CD14-positive monocyte (primary cell): Measurements from ENCODE around the gene IFFO2. TPM values are rescaled to one million over a fixed set of nuclear protein-coding genes. Genes with fewer than 3 reads are reported as not detected.

ENCODE experiments used
- DNase-seq, 3 donors: peaks; one replicate each; pipeline ENCODE4 v3.0.0-alpha.2; 2011 to 2022
- H2AFZ ChIP-seq: 2 replicates; pipeline ENCODE4 v1.6.0; 2012; ENCODE audit warnings: mild to moderate bottlenecking, low read depth, low read length, inconsistent platforms; ENCODE audit not compliant: insufficient read depth, poor library complexity, severe bottlenecking
- H3K27ac ChIP-seq, 2 donors: 1 replicate in 1 of 2; 2 replicates in 1 of 2; pipeline ENCODE4 v1.5.1; 2012 to 2013; ENCODE audit warnings: low read length in 2 of 2, control low read depth in 1 of 2, inconsistent platforms in 1 of 2, low read depth in 1 of 2, mild to moderate bottlenecking in 1 of 2
- H3K27me3 ChIP-seq, 2 donors: one replicate each; pipeline versions ENCODE4 v1.6.0 to v1.6.1; 2011 to 2013; ENCODE audit warnings: low read length in 2 of 2; ENCODE audit not compliant: control insufficient read depth in 2 of 2, insufficient read depth in 2 of 2
- H3K36me3 ChIP-seq, 2 donors: replicated peaks in 1 of 2; 1 replicate in 1 of 2; 2 replicates in 1 of 2; pipeline versions ENCODE4 v1.5.1 to v1.6.1; 2012 to 2013; ENCODE audit warnings: low read length in 2 of 2, control low read depth in 1 of 2, inconsistent platforms in 1 of 2, mild to moderate bottlenecking in 1 of 2; ENCODE audit not compliant: insufficient read depth in 2 of 2, control insufficient read depth in 1 of 2
- H3K4me1 ChIP-seq, 2 donors: 1 replicate in 1 of 2; 2 replicates in 1 of 2; pipeline versions ENCODE4 v1.5.1 to v1.6.1; 2012 to 2013; ENCODE audit warnings: low read length in 2 of 2, control low read depth in 1 of 2, inconsistent platforms in 1 of 2, mild to moderate bottlenecking in 1 of 2, moderate library complexity in 1 of 2; ENCODE audit not compliant: insufficient read depth in 2 of 2, control insufficient read depth in 1 of 2
- H3K4me2 ChIP-seq: replicated peaks from 2 replicates; pipeline ENCODE3; 2012; ENCODE audit warnings: low read length, moderate library complexity, mild to moderate bottlenecking; ENCODE audit not compliant: poor library complexity, severe bottlenecking; ENCODE audit errors: extremely low read depth
- H3K4me3 ChIP-seq, 3 experiments: fragments of 200-600 bp in 1 of 3; sonication (generic) in 1 of 3; replicated peaks in 1 of 3; 1 replicate in 2 of 3; 2 replicates in 1 of 3; pipeline ENCODE4 v1.5.1; 2011 to 2013; ENCODE audit warnings: low read length in 3 of 3, mild to moderate bottlenecking in 3 of 3, control low read depth in 2 of 3, low read depth in 2 of 3, inconsistent platforms in 1 of 3, moderate library complexity in 1 of 3
- H3K79me2 ChIP-seq: 2 replicates; pipeline ENCODE4 v1.6.0; 2012; ENCODE audit warnings: mild to moderate bottlenecking, control low read depth, inconsistent platforms, low read length, moderate library complexity; ENCODE audit not compliant: insufficient read depth
- H3K9ac ChIP-seq: 2 replicates; pipeline ENCODE4 v1.6.0; 2017; ENCODE audit warnings: low read length, mild to moderate bottlenecking; ENCODE audit not compliant: insufficient read depth, poor library complexity, severe bottlenecking
- H3K9me3 ChIP-seq, 2 donors: replicated peaks in 1 of 2; 1 replicate in 1 of 2; 2 replicates in 1 of 2; pipeline versions ENCODE4 v1.5.1 to v1.6.1; 2012 to 2013; ENCODE audit warnings: low read length in 2 of 2, control low read depth in 1 of 2; ENCODE audit not compliant: control insufficient read depth in 1 of 2, insufficient read depth in 1 of 2
- H4K20me1 ChIP-seq: 2 replicates; pipeline ENCODE4 v1.6.0; 2012; ENCODE audit warnings: mild to moderate bottlenecking, low read length, control low read depth, moderate library complexity; ENCODE audit not compliant: insufficient read depth
- H3K27ac Mint-ChIP-seq, 7 donors: one replicate each; pipeline ENCODE4 v1.8.0; 2020; ENCODE audit warnings: mild to moderate bottlenecking in 7 of 7, mixed read lengths in 7 of 7, moderate library complexity in 6 of 7, inconsistent platforms in 2 of 7
- H3K27me3 Mint-ChIP-seq, 3 donors: one replicate each; pipeline ENCODE4 v1.8.0; 2021 to 2022; ENCODE audit warnings: low read depth in 3 of 3, mild to moderate bottlenecking in 3 of 3, mixed read lengths in 3 of 3, moderate library complexity in 3 of 3, inconsistent platforms in 1 of 3
- H3K36me3 Mint-ChIP-seq, 2 donors: one replicate each; pipeline ENCODE4 v1.8.0; 2020; ENCODE audit warnings: mixed read lengths in 2 of 2, inconsistent platforms in 1 of 2, mild to moderate bottlenecking in 1 of 2
- H3K4me1 Mint-ChIP-seq: one replicate; pipeline ENCODE4 v1.8.0; 2020; ENCODE audit warnings: mild to moderate bottlenecking, mixed read lengths
- H3K4me3 Mint-ChIP-seq, 2 donors: one replicate each; pipeline ENCODE4 v1.8.0; 2020; ENCODE audit warnings: mild to moderate bottlenecking in 2 of 2, mixed read lengths in 2 of 2, moderate library complexity in 1 of 2
- H3K9me3 Mint-ChIP-seq, 7 donors: one replicate each; pipeline ENCODE4 v1.8.0; 2020 to 2022; ENCODE audit warnings: mixed read lengths in 7 of 7, mild to moderate bottlenecking in 6 of 7, moderate library complexity in 6 of 7, inconsistent platforms in 2 of 7
- WGBS: methylation state at CpG from one replicate; pipeline ENCODE4 v1.1.5; 2013; ENCODE audit warnings: missing lambda C conversion rate; ENCODE audit not compliant: insufficient coverage; 5-methylcytosine and 5-hydroxymethylcytosine counted together
- intact Hi-C, 2 donors: fragments of 100-400 bp; cut with micrococcal nuclease; formaldehyde crosslinking; loops; one replicate each; pipeline versions ENCODE4 v1.15.0 to v1.15.1; 2023
- polyA plus RNA-seq, 3 donors: library from polyadenylated mRNA; depleted of rRNA in 1 of 3; unstranded in 2 of 3; stranded (reverse) in 1 of 3; fragments of 300-500 nt in 2 of 3; fragments of >200 nt in 1 of 3; fragmentation: Illumina TruSeq in 2 of 3; gene quantifications; 1 replicate in 2 of 3; 2 replicates in 1 of 3; pipeline ENCODE4 v1.2.3, GENCODE V29; 2012 to 2021
- TF ChIP-seq, protein P1 (sequence below): fragments of 200-600 bp; IDR thresholded peaks from one replicate; pipeline ENCODE4 v1.8.0; 2022; ENCODE audit warnings: antibody characterized with exemption, mild to moderate bottlenecking

IFFO2 gene
- polyA plus RNA-seq, 3 donors, result 0.78 to 17.5 (median 0.94) TPM

GRCh38 chr1:18901952-18902522, 54.4 kb downstream of the IFFO2 start:
- Histone ChIP-seq H3K36me3 (peaks cover 7 to 8% of the 10 kb centered on the region in 2 donors), H3K9me3 (no peaks in the 10 kb centered on the region), H2AFZ (peak overlapping the region; percentile 85), H3K4me3 (peak overlapping the region; percentile 77 to 88 (median 78)), H3K4me2 (peak overlapping the region; percentile 99), H3K9ac (peak overlapping the region; percentile 85), H3K27me3 (no peaks in the 10 kb centered on the region), H4K20me1 (peaks cover 8% of the 10 kb centered on the region), H3K4me1 (peaks cover 26 to 44% of the 10 kb centered on the region in 2 donors), H3K79me2 (peaks cover 21% of the 10 kb centered on the region), H3K27ac (peak overlapping the region; percentile 71 to 88)
- Mint-ChIP-seq H3K27me3 (peaks cover 0 to 1% (median 0%) of the 10 kb centered on the region in 3 donors), H3K4me3 (peak overlapping the region; percentile 97 to 98), H3K4me1 (peaks cover 48% of the 10 kb centered on the region), H3K27ac (peak overlapping the region; percentile 98 to 100 (median 99)), H3K36me3 (peaks cover 12 to 14% of the 10 kb centered on the region in 2 donors), H3K9me3 (no peaks in the 10 kb centered on the region)
- TF ChIP-seq, protein P1, sequence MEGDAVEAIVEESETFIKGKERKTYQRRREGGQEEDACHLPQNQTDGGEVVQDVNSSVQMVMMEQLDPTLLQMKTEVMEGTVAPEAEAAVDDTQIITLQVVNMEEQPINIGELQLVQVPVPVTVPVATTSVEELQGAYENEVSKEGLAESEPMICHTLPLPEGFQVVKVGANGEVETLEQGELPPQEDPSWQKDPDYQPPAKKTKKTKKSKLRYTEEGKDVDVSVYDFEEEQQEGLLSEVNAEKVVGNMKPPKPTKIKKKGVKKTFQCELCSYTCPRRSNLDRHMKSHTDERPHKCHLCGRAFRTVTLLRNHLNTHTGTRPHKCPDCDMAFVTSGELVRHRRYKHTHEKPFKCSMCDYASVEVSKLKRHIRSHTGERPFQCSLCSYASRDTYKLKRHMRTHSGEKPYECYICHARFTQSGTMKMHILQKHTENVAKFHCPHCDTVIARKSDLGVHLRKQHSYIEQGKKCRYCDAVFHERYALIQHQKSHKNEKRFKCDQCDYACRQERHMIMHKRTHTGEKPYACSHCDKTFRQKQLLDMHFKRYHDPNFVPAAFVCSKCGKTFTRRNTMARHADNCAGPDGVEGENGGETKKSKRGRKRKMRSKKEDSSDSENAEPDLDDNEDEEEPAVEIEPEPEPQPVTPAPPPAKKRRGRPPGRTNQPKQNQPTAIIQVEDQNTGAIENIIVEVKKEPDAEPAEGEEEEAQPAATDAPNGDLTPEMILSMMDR, result no peak
- peak in 2 of 3 donors; percentile 24 to 41 for DNase-seq
- intact Hi-C loops, result loop anchor here in 1 of 2 donors (5.0 to 10.0 kb wide), 2 partner anchors 180 to 303 kb away; no protein-coding TSS in a partner anchor
- 0% methylated on average over 41 of the region's 44 CpGs for WGBS

- H3K79me2 ChIP-seq, result peaks cover 21% of the 10 kb centered on the region
- H3K4me3 ChIP-seq, result peak overlapping the region; percentile 77 to 88 (median 78)
- H3K4me3 Mint-ChIP-seq, result peak overlapping the region; percentile 97 to 98
- H3K27me3 Mint-ChIP-seq, result peaks cover 0 to 1% (median 0%) of the 10 kb centered on the region in 3 donors
- 0% methylated on average over 1 of the region's 9 CpGs for WGBS
- H3K4me1 ChIP-seq, result peaks cover 25 to 40% of the 10 kb centered on the region in 2 donors
- no peaks in the 10 kb centered on the region for H3K9me3 Mint-ChIP-seq
- peaks cover 14 to 18% of the 10 kb centered on the region in 2 donors for H3K36me3 Mint-ChIP-seq
- no peak overlapping the region for H3K27ac ChIP-seq
- no peaks in the 10 kb centered on the region for H3K9me3 ChIP-seq
- H4K20me1 ChIP-seq, result peaks cover 2% of the 10 kb centered on the region
- H3K27me3 ChIP-seq, result no peaks in the 10 kb centered on the region
- peaks cover 43% of the 10 kb centered on the region for H3K4me1 Mint-ChIP-seq
- H2AFZ ChIP-seq, result peak overlapping the region; percentile 85
- TF ChIP-seq, protein P1, result no peak
- H3K36me3 ChIP-seq, result peaks cover 7 to 8% of the 10 kb centered on the region in 2 donors
- H3K27ac Mint-ChIP-seq, result peak overlapping the region; percentile 94 to 98 (median 98)
- DNase-seq, result peak in 1 of 3 donors; percentile 29
- H3K4me2 ChIP-seq, result peak overlapping the region; percentile 99
- intact Hi-C loops, result loop anchor here in 1 of 2 donors (5.0 to 10.0 kb wide), 2 partner anchors 181 to 303 kb away; no protein-coding TSS in a partner anchor
- H3K9ac ChIP-seq, result peak overlapping the region; percentile 85
Observed at GRCh38 chr1:18901147-18901951, 55.1 kb downstream of the IFFO2 start.
